Neuron (in vitro differentiated cells): ENCODE results near the gene TBATA.

ENCODE experiments used
- H2AFZ ChIP-seq: one replicate; pipeline ENCODE4 v1.6.1; 2013; ENCODE audit warnings: low read depth, mild to moderate bottlenecking, inconsistent platforms, low read length, moderate library complexity
- H3K27me3 ChIP-seq: one replicate; pipeline ENCODE4 v1.6.1; 2013; ENCODE audit warnings: low read length; ENCODE audit not compliant: insufficient read depth
- H3K36me3 ChIP-seq: one replicate; pipeline ENCODE4 v1.6.1; 2013; ENCODE audit warnings: low read length; ENCODE audit not compliant: insufficient read depth
- H3K4me1 ChIP-seq: one replicate; pipeline ENCODE4 v1.6.1; 2013; ENCODE audit warnings: low read length; ENCODE audit not compliant: insufficient read depth
- H3K4me3 ChIP-seq: 2 replicates; pipeline ENCODE4 v1.5.1; 2013; ENCODE audit warnings: mild to moderate bottlenecking, low read length, moderate library complexity
- H3K9me3 ChIP-seq: one replicate; pipeline ENCODE4 v1.6.1; 2013; ENCODE audit warnings: low read length

TBATA gene

GRCh38 chr10:70785190-70785589 is at the start of gene TBATA:
TBATA (minus strand) TSS chr10:70785377; CDS start chr10:70783379, 1,998 bp downstream.
- H3K4me1 ChIP-seq: no peaks in the 10 kb centered on the region
- H3K27me3 ChIP-seq: peaks cover 32% of the 10 kb centered on the region
- no peaks in the 10 kb centered on the region for H3K36me3 ChIP-seq
- H2AFZ ChIP-seq: no peak within 1 kb of the TSS
- no peak within 1 kb of the TSS for H3K4me3 ChIP-seq
- no peaks in the 10 kb centered on the region for H3K9me3 ChIP-seq

- H3K36me3 ChIP-seq: peaks cover 11% of the 10 kb centered on the region
Observed at GRCh38 chr10:70834441-70835151, 49.4 kb upstream of the TBATA start.

GRCh38 chr10:70834021-70834420 is 48.8 kb upstream of the TBATA start:
- no peak overlapping the region for H3K4me3 ChIP-seq
- H3K36me3 ChIP-seq: peaks cover 11% of the 10 kb centered on the region
- no peak overlapping the region for H2AFZ ChIP-seq
- no peaks in the 10 kb centered on the region for H3K27me3 ChIP-seq
- H3K9me3 ChIP-seq: no peaks in the 10 kb centered on the region
- H3K4me1 ChIP-seq: no peaks in the 10 kb centered on the region

More at GRCh38 chr10:70834441-70835151, 49.4 kb upstream of the TBATA start:
- Histone ChIP-seq H3K4me3 (no peak overlapping the region), H3K27me3 (no peaks in the 10 kb centered on the region), H3K4me1 (no peaks in the 10 kb centered on the region), H3K9me3 (no peaks in the 10 kb centered on the region), H2AFZ (no peak overlapping the region)

GRCh38 chr10:70833601-70834000 is 48.4 kb upstream of the TBATA start:
- no peaks in the 10 kb centered on the region for H3K27me3 ChIP-seq
- H3K4me1 ChIP-seq: no peaks in the 10 kb centered on the region
- H3K36me3 ChIP-seq: peaks cover 11% of the 10 kb centered on the region
- H3K9me3 ChIP-seq: no peaks in the 10 kb centered on the region
- H3K4me3 ChIP-seq: no peak overlapping the region
- no peak overlapping the region for H2AFZ ChIP-seq

GRCh38 chr10:70832852-70833528 is 47.8 kb upstream of the TBATA start:
- Histone ChIP-seq H3K27me3 (no peaks in the 10 kb centered on the region), H3K4me3 (no peak overlapping the region), H3K4me1 (no peaks in the 10 kb centered on the region), H3K36me3 (peaks cover 14% of the 10 kb centered on the region), H2AFZ (no peak overlapping the region), H3K9me3 (no peaks in the 10 kb centered on the region)

GRCh38 chr10:70832221-70832620 is 47.0 kb upstream of the TBATA start:
- Histone ChIP-seq H3K9me3 (no peaks in the 10 kb centered on the region), H3K36me3 (peaks cover 14% of the 10 kb centered on the region), H3K4me1 (no peaks in the 10 kb centered on the region), H3K4me3 (no peak overlapping the region), H2AFZ (no peak overlapping the region), H3K27me3 (no peaks in the 10 kb centered on the region)

- no peak overlapping the region for H2AFZ ChIP-seq
- H3K36me3 ChIP-seq: peaks cover 26% of the 10 kb centered on the region
- H3K9me3 ChIP-seq: no peaks in the 10 kb centered on the region
- H3K4me3 ChIP-seq: no peak overlapping the region
- no peaks in the 10 kb centered on the region for H3K27me3 ChIP-seq
- no peaks in the 10 kb centered on the region for H3K4me1 ChIP-seq
Observed at GRCh38 chr10:70830164-70830563, 45.0 kb upstream of the TBATA start.

- H3K4me1 ChIP-seq: no peaks in the 10 kb centered on the region
- H2AFZ ChIP-seq: no peak overlapping the region
- peaks cover 29% of the 10 kb centered on the region for H3K36me3 ChIP-seq
- no peaks in the 10 kb centered on the region for H3K9me3 ChIP-seq
- no peak overlapping the region for H3K4me3 ChIP-seq
- no peaks in the 10 kb centered on the region for H3K27me3 ChIP-seq
Observed at GRCh38 chr10:70829543-70829942, 44.4 kb upstream of the TBATA start.

GRCh38 chr10:70828923-70829322 is 43.7 kb upstream of the TBATA start:
- H3K4me1 ChIP-seq: no peaks in the 10 kb centered on the region
- no peaks in the 10 kb centered on the region for H3K9me3 ChIP-seq
- H3K27me3 ChIP-seq: no peaks in the 10 kb centered on the region
- peaks cover 29% of the 10 kb centered on the region for H3K36me3 ChIP-seq
- no peak overlapping the region for H2AFZ ChIP-seq
- H3K4me3 ChIP-seq: no peak overlapping the region

GRCh38 chr10:70827086-70827757 is 42.0 kb upstream of the TBATA start:
- Histone ChIP-seq H2AFZ (no peak overlapping the region), H3K9me3 (no peaks in the 10 kb centered on the region), H3K4me1 (no peaks in the 10 kb centered on the region), H3K4me3 (no peak overlapping the region), H3K27me3 (no peaks in the 10 kb centered on the region), H3K36me3 (peaks cover 29% of the 10 kb centered on the region)

- Histone ChIP-seq H3K4me1 (peaks cover 11% of the 10 kb centered on the region), H3K27me3 (no peaks in the 10 kb centered on the region), H3K36me3 (peaks cover 45% of the 10 kb centered on the region), H2AFZ (no peak overlapping the region), H3K9me3 (no peaks in the 10 kb centered on the region), H3K4me3 (no peak overlapping the region)
Observed at GRCh38 chr10:70822076-70822820, 37.1 kb upstream of the TBATA start.

GRCh38 chr10:70820976-70821750 is 36.0 kb upstream of the TBATA start:
- H2AFZ ChIP-seq: no peak overlapping the region
- H3K4me3 ChIP-seq: no peak overlapping the region
- H3K27me3 ChIP-seq: no peaks in the 10 kb centered on the region
- H3K4me1 ChIP-seq: peaks cover 11% of the 10 kb centered on the region
- H3K36me3 ChIP-seq: peaks cover 41% of the 10 kb centered on the region
- no peaks in the 10 kb centered on the region for H3K9me3 ChIP-seq
